Neural cell (in vitro differentiated cells): Measurements from ENCODE around the gene ATL2. TPM values are rescaled to one million over a fixed set of nuclear protein-coding genes. Genes with fewer than 3 reads are reported as not detected.
A peak's percentile ranks its signal among the peaks of the same experiment; 100 is the strongest.

Experiments
- H2AFZ ChIP-seq: fragments of 200-600, 300-800 bp; sonication (generic), shearing (Covaris generic); 2 replicates; pipeline ENCODE4 v1.6.0; 2014; ENCODE audit warnings: low read depth, mild to moderate bottlenecking, antibody characterized with exemption, low read length, moderate library complexity
- H3F3A ChIP-seq: fragments of 200-600 bp; shearing (Covaris generic); 2 replicates; pipeline ENCODE4 v1.6.1; 2016; ENCODE audit warnings: mild to moderate bottlenecking, moderate library complexity, mixed read lengths, antibody characterized with exemption, low read length; ENCODE audit not compliant: insufficient read depth, poor library complexity, severe bottlenecking
- H3K27ac ChIP-seq: fragments of 200-600, 300-800 bp; sonication (generic), shearing (Covaris generic); 2 replicates; pipeline ENCODE4 v1.5.1; 2014; ENCODE audit warnings: mild to moderate bottlenecking, low read length, moderate library complexity
- H3K27me3 ChIP-seq: fragments of 300-800, 200-600 bp; sonication (generic), shearing (Covaris generic); 2 replicates; pipeline ENCODE4 v1.6.0; 2014; ENCODE audit warnings: mild to moderate bottlenecking, low read depth, low read length, moderate library complexity; ENCODE audit not compliant: insufficient read depth
- H3K36me3 ChIP-seq: fragments of 300-800, 200-600 bp; sonication (generic), shearing (Covaris generic); 2 replicates; pipeline ENCODE4 v1.5.1; 2014; ENCODE audit warnings: mild to moderate bottlenecking, antibody characterized with exemption, low read length, moderate library complexity; ENCODE audit not compliant: insufficient read depth
- H3K4me2 ChIP-seq: fragments of 300-800, 200-600 bp; sonication (generic), shearing (Covaris generic); 2 replicates; pipeline ENCODE4 v1.6.0; 2014; ENCODE audit warnings: mild to moderate bottlenecking, low read length
- H3K4me3 ChIP-seq: fragments of 300-800, 200-600 bp; sonication (generic), shearing (Covaris generic); 2 replicates; pipeline ENCODE4 v1.5.1; 2014; ENCODE audit warnings: mild to moderate bottlenecking, low read length, moderate library complexity
- H3K79me2 ChIP-seq: fragments of 200-600 bp; shearing (Covaris generic); replicated peaks from 2 replicates; pipeline ENCODE4 v1.6.0; 2014; ENCODE audit warnings: mild to moderate bottlenecking, low read length, moderate library complexity; ENCODE audit not compliant: insufficient read depth
- H3K9ac ChIP-seq: fragments of 300-800, 200-600 bp; sonication (generic), shearing (Covaris generic); 2 replicates; pipeline ENCODE4 v1.6.1; 2016; ENCODE audit warnings: mild to moderate bottlenecking, low read length, mixed read lengths
- H3K9me2 ChIP-seq: fragments of 200-600 bp; shearing (Covaris generic); 2 replicates; pipeline ENCODE4 v1.6.1; 2016; ENCODE audit warnings: mild to moderate bottlenecking, low read length, mixed read lengths; ENCODE audit not compliant: insufficient read depth
- H3K9me3 ChIP-seq: fragments of 200-600, 300-800 bp; sonication (generic), shearing (Covaris generic); 2 replicates; pipeline ENCODE4 v1.6.1; 2016; ENCODE audit warnings: mild to moderate bottlenecking, mixed run types, low read length, moderate library complexity, mixed read lengths
- H4K20me1 ChIP-seq: fragments of 200-600 bp; shearing (Covaris generic); 2 replicates; pipeline ENCODE4 v1.6.1; 2016; ENCODE audit warnings: mild to moderate bottlenecking, mixed run types; ENCODE audit not compliant: insufficient read depth
- EP300 ChIP-seq: fragments of 450-650 bp; conservative IDR thresholded peaks from 2 replicates; pipeline ENCODE4 v1.6.1; 2014; ENCODE audit warnings: antibody characterized with exemption, mild to moderate bottlenecking, moderate library complexity; ENCODE audit not compliant: poor library complexity, severe bottlenecking
- EZH2 ChIP-seq: fragments of 200-600, 300-800 bp; shearing (Covaris generic), sonication (generic); IDR thresholded peaks from 2 replicates; pipeline ENCODE4 v1.6.1; 2014; ENCODE audit warnings: antibody characterized with exemption, low read length, borderline replicate concordance, mild to moderate bottlenecking; ENCODE audit not compliant: insufficient read depth, poor library complexity, severe bottlenecking
- MXI1 ChIP-seq: fragments of 450-650 bp; conservative IDR thresholded peaks from 2 replicates; pipeline ENCODE4 v1.6.1; 2014; ENCODE audit warnings: antibody characterized with exemption, mild to moderate bottlenecking; ENCODE audit not compliant: poor library complexity, severe bottlenecking
- POLR2AphosphoS5 ChIP-seq: IDR thresholded peaks from 2 replicates; pipeline ENCODE4 v1.6.1; 2012
- RAD21 ChIP-seq: fragments of 450-650 bp; conservative IDR thresholded peaks from 2 replicates; pipeline ENCODE4 v1.6.1; 2014; ENCODE audit warnings: antibody characterized with exemption, mild to moderate bottlenecking, moderate library complexity
- SMC3 ChIP-seq: fragments of 450-650 bp; conservative IDR thresholded peaks from 2 replicates; pipeline ENCODE4 v1.6.1; 2014; ENCODE audit warnings: antibody characterized with exemption, mild to moderate bottlenecking, moderate library complexity; ENCODE audit not compliant: poor library complexity
- TAF1 ChIP-seq: IDR thresholded peaks from 2 replicates; pipeline ENCODE4 v1.6.1; 2012; ENCODE audit warnings: low read depth
- polyA minus RNA-seq: library from RNA; depleted of rRNA, polyadenylated mRNA; stranded (reverse); fragments of >200 nt; gene quantifications from 2 replicates; pipeline ENCODE4 v1.2.3, GENCODE V29; 2014
- polyA plus RNA-seq: library from polyadenylated mRNA; depleted of rRNA; stranded (reverse); fragments of >200 nt; gene quantifications from 2 replicates; pipeline ENCODE4 v1.2.3, GENCODE V29; 2014
- TF ChIP-seq, protein P1 (sequence below): IDR thresholded peaks from 2 replicates; pipeline ENCODE4 v1.6.1; 2012; ENCODE audit warnings: borderline replicate concordance
- TF ChIP-seq, protein P2 (sequence below): fragments of 450-650 bp; IDR thresholded peaks from 2 replicates; pipeline ENCODE4 v1.5.1; 2014; ENCODE audit warnings: antibody characterized with exemption, mild to moderate bottlenecking, moderate library complexity; ENCODE audit not compliant: poor library complexity, severe bottlenecking

Gene ATL2
- polyA plus RNA-seq (66.8 and 67.4 TPM in 2 replicates), polyA minus RNA-seq (211 and 217 TPM in 2 replicates)

DNA sequence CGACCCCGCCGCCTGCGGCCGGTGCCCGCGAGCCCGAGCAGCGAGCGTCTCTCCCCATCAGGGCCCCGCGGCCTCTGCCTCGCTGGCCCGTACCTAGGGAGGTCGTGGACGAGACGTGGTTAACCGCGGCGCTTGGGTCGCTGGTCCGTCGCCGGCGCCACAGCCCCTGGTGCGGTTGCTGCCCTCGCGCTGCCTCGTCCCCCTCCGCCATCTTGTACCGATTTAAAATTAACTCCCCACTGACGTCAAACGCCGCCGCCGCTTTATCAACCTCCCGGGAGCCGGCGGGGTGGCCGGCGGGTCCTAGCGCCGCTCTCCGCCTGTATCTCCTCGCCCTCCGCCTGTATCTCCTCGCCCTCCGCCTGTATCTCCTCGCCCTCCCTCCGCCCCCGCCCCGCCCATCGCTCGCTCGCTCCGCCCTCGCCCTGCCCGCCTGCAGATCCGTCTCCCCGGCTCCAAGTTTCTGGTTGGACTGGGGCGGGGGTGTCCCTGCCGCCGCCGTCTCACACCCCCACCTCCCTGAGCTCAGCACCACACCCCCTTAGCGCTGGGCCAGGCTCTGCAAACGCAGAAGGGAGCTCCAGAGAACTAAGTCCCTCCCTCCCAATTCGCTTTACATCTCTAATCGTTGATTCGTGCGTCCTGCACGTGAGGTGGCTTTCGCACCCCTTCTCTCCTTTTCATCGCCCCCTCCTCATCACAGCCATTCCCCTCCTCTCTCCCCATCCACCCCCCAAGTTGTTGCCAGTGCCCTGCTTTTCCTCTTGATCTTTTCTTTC lies at the start of gene ATL2:
TSS of gene ATL2 (minus strand) at position 224 of the 779 bp plus-strand sequence. CDS start at position 211, 13 bp downstream.
- TF ChIP-seq MXI1 (no peak), POLR2AphosphoS5 (peak; percentile 97), EP300 (peak; percentile 47), EZH2 (no peak), RAD21 (no peak), SMC3 (no peak), TAF1 (peak; percentile 91)
- TF ChIP-seq, protein P1, sequence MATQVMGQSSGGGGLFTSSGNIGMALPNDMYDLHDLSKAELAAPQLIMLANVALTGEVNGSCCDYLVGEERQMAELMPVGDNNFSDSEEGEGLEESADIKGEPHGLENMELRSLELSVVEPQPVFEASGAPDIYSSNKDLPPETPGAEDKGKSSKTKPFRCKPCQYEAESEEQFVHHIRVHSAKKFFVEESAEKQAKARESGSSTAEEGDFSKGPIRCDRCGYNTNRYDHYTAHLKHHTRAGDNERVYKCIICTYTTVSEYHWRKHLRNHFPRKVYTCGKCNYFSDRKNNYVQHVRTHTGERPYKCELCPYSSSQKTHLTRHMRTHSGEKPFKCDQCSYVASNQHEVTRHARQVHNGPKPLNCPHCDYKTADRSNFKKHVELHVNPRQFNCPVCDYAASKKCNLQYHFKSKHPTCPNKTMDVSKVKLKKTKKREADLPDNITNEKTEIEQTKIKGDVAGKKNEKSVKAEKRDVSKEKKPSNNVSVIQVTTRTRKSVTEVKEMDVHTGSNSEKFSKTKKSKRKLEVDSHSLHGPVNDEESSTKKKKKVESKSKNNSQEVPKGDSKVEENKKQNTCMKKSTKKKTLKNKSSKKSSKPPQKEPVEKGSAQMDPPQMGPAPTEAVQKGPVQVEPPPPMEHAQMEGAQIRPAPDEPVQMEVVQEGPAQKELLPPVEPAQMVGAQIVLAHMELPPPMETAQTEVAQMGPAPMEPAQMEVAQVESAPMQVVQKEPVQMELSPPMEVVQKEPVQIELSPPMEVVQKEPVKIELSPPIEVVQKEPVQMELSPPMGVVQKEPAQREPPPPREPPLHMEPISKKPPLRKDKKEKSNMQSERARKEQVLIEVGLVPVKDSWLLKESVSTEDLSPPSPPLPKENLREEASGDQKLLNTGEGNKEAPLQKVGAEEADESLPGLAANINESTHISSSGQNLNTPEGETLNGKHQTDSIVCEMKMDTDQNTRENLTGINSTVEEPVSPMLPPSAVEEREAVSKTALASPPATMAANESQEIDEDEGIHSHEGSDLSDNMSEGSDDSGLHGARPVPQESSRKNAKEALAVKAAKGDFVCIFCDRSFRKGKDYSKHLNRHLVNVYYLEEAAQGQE: peak; percentile 88
- TF ChIP-seq, protein P2, sequence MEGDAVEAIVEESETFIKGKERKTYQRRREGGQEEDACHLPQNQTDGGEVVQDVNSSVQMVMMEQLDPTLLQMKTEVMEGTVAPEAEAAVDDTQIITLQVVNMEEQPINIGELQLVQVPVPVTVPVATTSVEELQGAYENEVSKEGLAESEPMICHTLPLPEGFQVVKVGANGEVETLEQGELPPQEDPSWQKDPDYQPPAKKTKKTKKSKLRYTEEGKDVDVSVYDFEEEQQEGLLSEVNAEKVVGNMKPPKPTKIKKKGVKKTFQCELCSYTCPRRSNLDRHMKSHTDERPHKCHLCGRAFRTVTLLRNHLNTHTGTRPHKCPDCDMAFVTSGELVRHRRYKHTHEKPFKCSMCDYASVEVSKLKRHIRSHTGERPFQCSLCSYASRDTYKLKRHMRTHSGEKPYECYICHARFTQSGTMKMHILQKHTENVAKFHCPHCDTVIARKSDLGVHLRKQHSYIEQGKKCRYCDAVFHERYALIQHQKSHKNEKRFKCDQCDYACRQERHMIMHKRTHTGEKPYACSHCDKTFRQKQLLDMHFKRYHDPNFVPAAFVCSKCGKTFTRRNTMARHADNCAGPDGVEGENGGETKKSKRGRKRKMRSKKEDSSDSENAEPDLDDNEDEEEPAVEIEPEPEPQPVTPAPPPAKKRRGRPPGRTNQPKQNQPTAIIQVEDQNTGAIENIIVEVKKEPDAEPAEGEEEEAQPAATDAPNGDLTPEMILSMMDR: no peak
- Histone ChIP-seq H3K27ac (peak within 1 kb of the TSS; percentile 85), H3K9me3 (no peaks in the 10 kb centered on the region), H3F3A (no peaks in the 10 kb centered on the region), H2AFZ (peak within 1 kb of the TSS; percentile 98), H3K27me3 (no peaks in the 10 kb centered on the region), H3K79me2 (peaks cover 36% of the 10 kb centered on the region), H3K4me3 (peak within 1 kb of the TSS; percentile 89), H3K36me3 (no peaks in the 10 kb centered on the region), H3K9me2 (no peaks in the 10 kb centered on the region), H3K9ac (peak within 1 kb of the TSS; percentile 86), H3K4me2 (peak within 1 kb of the TSS; percentile 71), H4K20me1 (no peaks in the 10 kb centered on the region)

DNA sequence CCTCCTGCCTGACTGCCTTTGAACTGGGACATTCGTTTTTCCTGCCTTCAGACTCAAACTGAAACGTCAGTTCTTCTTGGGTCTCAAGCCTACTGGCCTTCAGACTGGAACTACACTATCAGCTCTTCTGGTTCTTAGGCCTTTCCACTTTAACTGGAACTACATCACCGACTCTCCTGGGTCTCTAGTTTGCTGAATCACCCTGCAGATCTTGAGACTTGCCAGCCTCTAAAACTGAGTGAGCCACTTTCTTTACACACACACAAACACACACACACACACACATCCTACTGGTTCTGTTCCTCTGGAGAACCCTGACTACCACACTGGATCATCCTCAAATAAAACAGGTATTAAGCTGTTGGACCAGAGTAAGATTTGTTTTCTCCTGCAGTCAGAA lies 46.7 kb upstream of the ATL2 start:
- Histone ChIP-seq H3K27ac (no peak overlapping the region), H3K36me3 (no peaks in the 10 kb centered on the region), H3K4me2 (no peak overlapping the region), H3K4me3 (no peak overlapping the region), H4K20me1 (no peaks in the 10 kb centered on the region), H3K79me2 (no peaks in the 10 kb centered on the region), H3K9me2 (no peaks in the 10 kb centered on the region), H3K9me3 (no peaks in the 10 kb centered on the region), H2AFZ (no peak overlapping the region), H3K9ac (no peak overlapping the region), H3K27me3 (no peaks in the 10 kb centered on the region), H3F3A (no peaks in the 10 kb centered on the region)
- TF ChIP-seq RAD21 (no peak), EZH2 (no peak), EP300 (no peak), TAF1 (no peak), POLR2AphosphoS5 (no peak), SMC3 (no peak), MXI1 (no peak)
- TF ChIP-seq, protein P1: no peak
- TF ChIP-seq, protein P2: no peak
